Uterus (tissue), 4 donors: ENCODE results near the gene RNF123. TPM values are rescaled to one million over a fixed set of nuclear protein-coding genes. Genes with fewer than 3 reads are reported as not detected.

Experiments
- DNase-seq, 2 donors: peaks; one replicate each; pipeline ENCODE4 v3.0.0-alpha.2; 2019 to 2020
- H3K27ac ChIP-seq, 2 donors: fragments of 200-600 bp; sonication (generic); 1 replicate in 1 of 2; 2 replicates in 1 of 2; pipeline ENCODE4 v1.5.1; 2016 to 2018
- H3K27me3 ChIP-seq, 2 donors: fragments of 200-600 bp; sonication (generic); one replicate each; pipeline ENCODE4 v1.5.1; 2018 to 2019; ENCODE audit warnings: control low read depth in 1 of 2
- H3K36me3 ChIP-seq, 2 donors: fragments of 200-600 bp; sonication (generic); one replicate each; pipeline ENCODE4 v1.5.1; 2019; ENCODE audit warnings: control low read depth in 1 of 2
- H3K4me1 ChIP-seq, 2 donors: fragments of 200-600 bp; sonication (generic); one replicate each; pipeline ENCODE4 v1.5.1; 2018 to 2019; ENCODE audit warnings: control low read depth in 1 of 2
- H3K4me3 ChIP-seq, 2 donors: fragments of 200-600 bp; sonication (generic); 1 replicate in 1 of 2; 2 replicates in 1 of 2; pipeline ENCODE4 v1.5.1; 2018 to 2019; ENCODE audit warnings: mild to moderate bottlenecking in 1 of 2
- H3K9me3 ChIP-seq, 2 donors: fragments of 200-600 bp; sonication (generic); one replicate each; pipeline ENCODE4 v1.5.1; 2019; ENCODE audit warnings: control low read depth in 1 of 2
- CTCF ChIP-seq, 4 experiments: fragments of 200-600 bp in 2 of 4; fragments of 450-650 bp in 2 of 4; sonication (generic) in 2 of 4; IDR thresholded peaks; one replicate each; pipeline ENCODE4 v1.5.1; 2016 to 2019; ENCODE audit warnings: antibody characterized with exemption in 4 of 4, mild to moderate bottlenecking in 2 of 4, moderate library complexity in 1 of 4
- POLR2A ChIP-seq, 2 donors: fragments of 450-650 bp; IDR thresholded peaks; one replicate each; pipeline ENCODE4 v1.6.1; 2016; ENCODE audit warnings: antibody characterized with exemption in 2 of 2, mild to moderate bottlenecking in 1 of 2, moderate library complexity in 1 of 2
- intact Hi-C: fragments of 100-400 bp; cut with DNase I; formaldehyde crosslinking; loops from one replicate; pipeline ENCODE4 v1.15.1; 2023; ENCODE audit warnings: low total_unique reads
- total RNA-seq, 4 donors: library from RNA; depleted of rRNA in 3 of 4; stranded (reverse); fragments of >200 nt in 3 of 4; gene quantifications; one replicate each; pipeline versions ENCODE4 v1.1.0 to v1.2.4, GENCODE V29; 2014 to 2023
- donor health status: DM: yes; HTN: yes; CAD: no.

RNF123 gene
- total RNA-seq, 4 donors from 2014 or later: 10.9 to 47.3 (median 25.3) TPM

GRCh38 chr3:49644684-49645083, 44.7 kb upstream of the RNF123 start:
- H3K9me3 ChIP-seq: no peaks in the 10 kb centered on the region
- no peaks in the 10 kb centered on the region for H3K27me3 ChIP-seq
- no peak overlapping the region for H3K4me3 ChIP-seq
- TF ChIP-seq POLR2A (IDR thresholded peaks at IDR 0.05): no peak
- no peak for TF ChIP-seq CTCF (IDR thresholded peaks at IDR 0.05)
- DNase-seq: no peak
- no peaks in the 10 kb centered on the region for H3K36me3 ChIP-seq
- no peak overlapping the region for H3K27ac ChIP-seq
- H3K4me1 ChIP-seq: no peaks in the 10 kb centered on the region
- intact Hi-C loops: no loop called here

GRCh38 chr3:49646236-49646635, 43.1 kb upstream of the RNF123 start:
- H3K36me3 ChIP-seq: no peaks in the 10 kb centered on the region
- intact Hi-C loops: no loop called here
- H3K9me3 ChIP-seq: no peaks in the 10 kb centered on the region
- H3K4me3 ChIP-seq: no peak overlapping the region
- no peaks in the 10 kb centered on the region for H3K27me3 ChIP-seq
- H3K27ac ChIP-seq: no peak overlapping the region
- no peaks in the 10 kb centered on the region for H3K4me1 ChIP-seq
- TF ChIP-seq POLR2A (IDR thresholded peaks at IDR 0.05) (no peak), CTCF (IDR thresholded peaks at IDR 0.05) (no peak)
- DNase-seq: no peak

- no peak for TF ChIP-seq POLR2A (IDR thresholded peaks at IDR 0.05)
- no peak for TF ChIP-seq CTCF (IDR thresholded peaks at IDR 0.05)
Observed at GRCh38 chr3:49647741-49648140, 41.6 kb upstream of the RNF123 start.

GRCh38 chr3:49648354-49649019, 40.9 kb upstream of the RNF123 start:
- H3K9me3 ChIP-seq: no peaks in the 10 kb centered on the region
- no peaks in the 10 kb centered on the region for H3K27me3 ChIP-seq
- TF ChIP-seq CTCF (IDR thresholded peaks at IDR 0.05) (no peak), POLR2A (IDR thresholded peaks at IDR 0.05) (no peak)
- H3K36me3 ChIP-seq: no peaks in the 10 kb centered on the region
- intact Hi-C loops: no loop called here
- no peaks in the 10 kb centered on the region for H3K4me1 ChIP-seq
- DNase-seq: no peak
- no peak overlapping the region for H3K27ac ChIP-seq
- H3K4me3 ChIP-seq: no peak overlapping the region

More at GRCh38 chr3:49647741-49648140, 41.6 kb upstream of the RNF123 start:
- no peaks in the 10 kb centered on the region for H3K27me3 ChIP-seq
- no peaks in the 10 kb centered on the region for H3K4me1 ChIP-seq
- H3K27ac ChIP-seq: no peak overlapping the region
- no peak for DNase-seq
- no peaks in the 10 kb centered on the region for H3K36me3 ChIP-seq
- H3K9me3 ChIP-seq: no peaks in the 10 kb centered on the region
- intact Hi-C loops: no loop called here
- no peak overlapping the region for H3K4me3 ChIP-seq

GRCh38 chr3:49649576-49649975, 39.8 kb upstream of the RNF123 start:
- Histone ChIP-seq H3K9me3 (no peaks in the 10 kb centered on the region), H3K27me3 (no peaks in the 10 kb centered on the region), H3K4me1 (no peaks in the 10 kb centered on the region), H3K4me3 (no peak overlapping the region), H3K36me3 (no peaks in the 10 kb centered on the region), H3K27ac (no peak overlapping the region)
- intact Hi-C loops: no loop called here
- TF ChIP-seq POLR2A (IDR thresholded peaks at IDR 0.05) (no peak), CTCF (IDR thresholded peaks at IDR 0.05) (no peak)
- no peak for DNase-seq
